Head of caudate nucleus (tissue), 42 donors: ENCODE results near the gene SCYL2.
"Not testable (repeated sequence)": the region's sequence is repeated elsewhere in the genome, so short reads cannot be mapped to it uniquely, and the experiment has no call there.

Experiments used
- DNase-seq, 42 donors: peaks; one replicate each; pipeline versions ENCODE4 v3.0.0 to v3.0.0-alpha.2; 2020 to 2021; ENCODE audit warnings: mixed read lengths in 7 of 42
- intact Hi-C: fragments of 100-400 bp; cut with DNase I; formaldehyde crosslinking; loops from one replicate; pipeline ENCODE4 v1.15.0; 2022

Gene SCYL2

GRCh38 chr12:100302081-100302480 is 35.1 kb downstream of the SCYL2 start:
- intact Hi-C loops: no loop called here
- DNase-seq: no peak

GRCh38 chr12:100303831-100304230 is 36.9 kb downstream of the SCYL2 start:
- DNase-seq: no peak
- intact Hi-C loops: no loop called here

- intact Hi-C loops, DNase-seq: not testable (repeated sequence)
These were observed 37.4 kb downstream of the SCYL2 start for GRCh38 chr12:100304334-100304733.

- DNase-seq, intact Hi-C loops: not testable (repeated sequence)
These were observed 41.2 kb downstream of the SCYL2 start for GRCh38 chr12:100308138-100308537.

- intact Hi-C loops: no loop called here
- no peak for DNase-seq
These were observed 44.3 kb downstream of the SCYL2 start for GRCh38 chr12:100311317-100311716.

GRCh38 chr12:100317371-100317770 is 50.4 kb downstream of the SCYL2 start:
- no peak for DNase-seq
- intact Hi-C loops: no loop called here

GRCh38 chr12:100324498-100324897 is 57.5 kb downstream of the SCYL2 start:
- intact Hi-C loops: no loop called here
- no peak for DNase-seq

- intact Hi-C loops: no loop called here
- DNase-seq: no peak
These were observed 59.2 kb downstream of the SCYL2 start for GRCh38 chr12:100326208-100326607.

- intact Hi-C loops: no loop called here
- DNase-seq: no peak
These were observed 62.8 kb downstream of the SCYL2 start for GRCh38 chr12:100329800-100330199.

GRCh38 chr12:100331871-100332270 is 64.9 kb downstream of the SCYL2 start:
- intact Hi-C loops: no loop called here
- no peak for DNase-seq

GRCh38 chr12:100332852-100333251 is 65.9 kb downstream of the SCYL2 start:
- DNase-seq: no peak
- intact Hi-C loops: no loop called here

- no peak for DNase-seq
- intact Hi-C loops: no loop called here
These were observed 70.3 kb downstream of the SCYL2 start for GRCh38 chr12:100337299-100337698.

- DNase-seq: no peak
- intact Hi-C loops: no loop called here
These were observed 70.8 kb downstream of the SCYL2 start for GRCh38 chr12:100337727-100338126.

GRCh38 chr12:100339071-100339470 is 72.1 kb downstream of the SCYL2 start:
- intact Hi-C loops: no loop called here
- no peak for DNase-seq

GRCh38 chr12:100342897-100343296 is 75.9 kb downstream of the SCYL2 start:
- intact Hi-C loops: loop anchor here (10.0 kb wide), 1 partner anchor 392 kb away; no protein-coding TSS in a partner anchor
- not testable (repeated sequence) for DNase-seq

GRCh38 chr12:100344351-100344750 is 77.4 kb downstream of the SCYL2 start:
- not testable (repeated sequence) for DNase-seq
- intact Hi-C loops: loop anchor here (10.0 kb wide), 1 partner anchor 390 kb away; no protein-coding TSS in a partner anchor

- no peak for DNase-seq
- intact Hi-C loops: loop anchor here (10.0 kb wide), 1 partner anchor 390 kb away; no protein-coding TSS in a partner anchor
These were observed 78.2 kb downstream of the SCYL2 start for GRCh38 chr12:100345020-100345767.

GRCh38 chr12:100346660-100347059 is 79.7 kb downstream of the SCYL2 start:
- no peak for DNase-seq
- intact Hi-C loops: loop anchor here (10.0 kb wide), 1 partner anchor 388 kb away; no protein-coding TSS in a partner anchor

GRCh38 chr12:100348657-100349454 is 81.9 kb downstream of the SCYL2 start:
- intact Hi-C loops: loop anchor here (10.0 kb wide), 1 partner anchor 386 kb away; no protein-coding TSS in a partner anchor
- no peak for DNase-seq

GRCh38 chr12:100356644-100357223 is 89.8 kb downstream of the SCYL2 start, which contains the start of gene SLC17A8:
Gene SLC17A8 (plus strand): TSS chr12:100357074. CDS start chr12:100357392, 318 bp downstream.
- intact Hi-C loops: loop anchor here (10.0 kb wide), 1 partner anchor 198 kb away; no protein-coding TSS in a partner anchor
- peak in 1 of 42 donors; percentile 16 for DNase-seq
